HG02884 (cell line): Measurements from ENCODE around the gene TMEM143.
"Not testable (repeated sequence)": the region's sequence is repeated elsewhere in the genome, so short reads cannot be mapped to it uniquely, and the experiment has no call there.

Experiments used
- ATAC-seq: cut with Tn5 transposase; IDR thresholded peaks from one replicate; pipeline ENCODE4 v1.9.1; 2021; ENCODE audit warnings: mild to moderate bottlenecking, moderate library complexity; ENCODE audit not compliant: unreplicated experiment

Gene TMEM143

DNA sequence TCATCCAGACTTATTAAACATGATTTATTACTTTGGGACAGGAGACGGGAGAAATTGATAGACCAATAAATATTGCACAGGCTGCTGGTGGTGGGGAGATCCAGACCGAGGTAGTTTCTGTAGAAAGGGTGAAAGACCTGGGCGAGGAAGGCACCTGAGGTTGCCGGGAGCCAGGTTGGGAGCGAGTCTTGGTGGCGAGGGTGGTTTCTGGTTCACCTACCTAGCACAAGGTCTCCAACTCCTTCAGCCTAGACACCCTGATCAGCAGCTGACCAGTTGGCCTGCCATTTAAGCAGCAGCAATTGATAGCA is 31.4 kb downstream of the TMEM143 start:
- ATAC-seq = no peak

DNA sequence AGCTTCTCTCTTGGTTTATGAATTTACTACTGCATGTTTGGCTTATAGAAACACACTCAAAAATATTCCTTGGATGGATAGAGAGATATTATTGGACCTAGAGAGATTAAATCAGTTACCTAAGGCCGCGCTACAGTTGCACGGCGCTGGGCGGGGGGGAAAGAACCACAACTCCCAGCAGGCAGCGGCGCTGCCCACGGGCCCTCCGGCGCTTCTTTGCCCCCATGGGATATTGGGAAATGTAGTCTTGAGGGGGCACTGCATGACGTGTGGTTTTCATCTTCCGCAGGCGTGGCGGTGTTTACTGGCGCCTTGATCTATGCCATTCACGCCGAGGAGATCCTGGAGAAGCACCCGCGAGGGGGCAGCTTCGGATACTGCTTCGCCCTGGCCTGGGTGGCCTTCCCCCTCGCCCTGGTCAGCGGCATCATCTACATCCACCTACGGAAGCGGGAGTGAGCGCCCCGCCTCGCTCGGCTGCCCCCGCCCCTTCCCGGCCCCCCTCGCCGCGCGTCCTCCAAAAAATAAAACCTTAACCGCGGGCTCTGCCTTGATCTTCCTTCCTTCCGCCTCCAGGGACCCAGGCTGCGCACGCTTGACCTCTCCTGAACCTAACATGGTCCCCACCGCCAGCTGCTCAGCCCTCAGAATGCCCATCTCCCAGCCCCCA is 33.6 kb downstream of the TMEM143 start:
- no peak for ATAC-seq

DNA sequence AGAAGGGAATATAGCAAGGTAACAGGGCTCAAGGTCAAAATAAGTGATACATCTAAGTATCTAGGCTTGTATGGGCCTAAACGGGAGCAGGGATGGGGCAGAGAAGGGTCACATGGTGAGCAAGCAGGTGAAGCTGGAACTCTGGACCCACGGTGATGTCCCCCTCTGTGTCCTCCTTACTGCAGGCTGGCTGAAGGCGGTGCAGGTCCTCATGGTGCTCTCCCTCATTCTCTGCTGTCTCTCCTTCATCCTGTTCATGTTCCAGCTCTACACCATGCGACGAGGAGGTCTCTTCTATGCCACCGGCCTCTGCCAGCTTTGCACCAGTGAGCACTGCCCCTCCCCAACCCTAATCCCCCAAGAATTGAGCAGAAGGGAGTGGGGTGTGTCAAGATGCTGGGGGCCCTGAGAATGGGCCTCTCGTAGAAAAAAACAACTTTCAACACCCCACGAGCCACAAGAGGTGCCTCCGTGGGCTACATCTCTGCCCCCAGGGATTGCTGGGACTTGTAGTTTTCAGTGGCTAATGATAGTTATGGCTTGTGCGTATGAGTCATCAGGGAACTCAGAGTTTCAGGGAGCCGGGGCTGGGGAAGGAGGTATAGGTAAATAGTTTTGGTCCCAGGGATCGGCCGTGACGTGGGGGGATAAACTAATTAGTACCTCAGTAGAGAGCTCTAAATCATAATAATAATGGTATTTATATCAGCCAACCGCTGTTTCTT is 34.4 kb downstream of the TMEM143 start:
- no peak for ATAC-seq

DNA sequence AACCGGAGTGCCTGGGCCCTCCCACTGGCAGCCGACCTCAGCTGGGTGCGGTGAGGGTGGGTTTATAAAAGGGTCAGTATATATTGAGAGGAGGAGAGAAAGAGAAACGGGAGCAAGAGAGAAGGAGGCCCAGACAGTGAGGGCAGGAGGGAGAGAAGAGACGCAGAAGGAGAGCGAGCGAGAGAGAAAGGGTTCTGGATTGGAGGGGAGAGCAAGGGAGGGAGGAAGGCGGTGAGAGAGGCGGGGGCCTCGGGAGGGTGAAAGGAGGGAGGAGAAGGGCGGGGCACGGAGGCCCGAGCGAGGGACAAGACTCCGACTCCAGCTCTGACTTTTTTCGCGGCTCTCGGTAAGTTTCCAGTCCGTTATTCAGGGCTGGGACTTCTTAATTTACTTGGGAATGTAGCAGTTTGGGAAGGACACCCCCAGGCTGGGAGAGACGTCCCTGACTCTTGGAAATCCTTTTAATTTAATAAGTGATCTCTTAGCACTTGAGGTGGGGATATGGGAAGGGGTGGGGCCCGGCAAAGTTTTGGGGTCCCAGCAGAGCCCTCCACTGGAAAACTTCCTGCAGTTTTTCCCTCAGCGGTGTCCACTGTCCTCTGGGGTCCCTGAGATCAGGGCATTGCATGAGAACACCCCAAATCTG is 38.4 kb downstream of the TMEM143 start, which contains the start of gene EMP3:
TSS of gene EMP3 (plus strand) at position 288 of the 646 bp plus-strand sequence. CDS start 1,293 bp downstream, outside the sequence.
- ATAC-seq = no peak

DNA sequence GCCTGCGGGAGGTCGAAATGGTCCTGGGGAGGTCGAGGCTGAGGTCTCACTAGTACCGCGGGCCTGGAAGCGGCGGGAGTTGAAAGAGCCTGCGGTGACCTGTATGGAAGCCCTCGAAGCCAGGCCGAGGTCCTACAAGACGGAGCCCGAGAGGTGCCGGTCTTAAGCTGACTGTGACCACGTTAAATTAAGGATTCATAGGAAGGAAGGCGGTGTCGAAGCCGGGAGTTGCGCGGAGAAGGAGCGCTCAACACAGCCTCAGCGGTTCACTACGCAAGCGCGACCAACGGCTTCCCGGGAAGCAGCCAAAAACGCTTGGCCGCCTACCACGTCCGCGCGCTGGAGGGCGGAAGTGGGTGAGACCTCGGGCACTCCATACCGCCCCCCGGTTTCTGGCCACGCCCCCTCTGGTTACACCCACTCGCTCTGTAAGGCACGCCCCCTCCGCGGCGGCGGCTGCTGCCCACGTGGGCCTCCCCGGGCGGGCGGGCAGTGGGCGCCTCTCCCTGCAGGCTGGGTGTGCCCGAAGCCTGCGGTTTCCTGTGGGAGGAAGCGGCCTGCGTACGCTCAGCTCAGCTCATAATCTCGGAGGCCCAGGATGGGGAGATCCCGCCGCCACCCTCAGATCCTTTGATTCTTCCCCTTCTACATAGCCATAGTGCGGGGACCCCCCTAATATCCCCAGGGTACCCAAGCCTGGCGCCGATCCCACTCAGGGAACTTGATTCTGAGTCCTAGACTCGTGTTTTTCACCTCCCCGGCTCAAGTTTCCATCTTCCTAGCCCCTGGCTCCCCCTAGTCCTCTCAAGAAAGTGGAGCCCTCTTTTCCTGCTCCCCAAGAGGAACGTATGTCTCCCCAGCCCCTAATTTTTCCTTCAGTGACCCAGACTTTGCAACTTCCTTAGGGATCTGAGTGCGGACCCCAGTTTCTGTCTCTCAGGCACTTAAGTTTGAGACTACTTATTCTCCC is 41.8 kb downstream of the TMEM143 start:
- ATAC-seq = peak; percentile 57

DNA sequence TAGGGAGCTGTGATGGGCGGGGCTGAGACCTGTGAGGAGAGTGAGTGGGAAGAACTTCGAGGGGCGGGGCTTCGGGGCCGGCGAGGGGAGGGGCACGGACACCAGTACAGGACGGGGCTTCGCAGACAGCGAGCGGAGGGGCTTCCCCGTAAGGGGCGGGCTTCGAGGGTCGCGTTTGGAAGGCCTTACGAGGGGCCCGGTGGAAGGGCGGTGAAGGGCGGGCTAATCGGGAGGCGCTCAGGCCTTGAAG is 42.4 kb downstream of the TMEM143 start:
- ATAC-seq = peak; percentile 44

DNA sequence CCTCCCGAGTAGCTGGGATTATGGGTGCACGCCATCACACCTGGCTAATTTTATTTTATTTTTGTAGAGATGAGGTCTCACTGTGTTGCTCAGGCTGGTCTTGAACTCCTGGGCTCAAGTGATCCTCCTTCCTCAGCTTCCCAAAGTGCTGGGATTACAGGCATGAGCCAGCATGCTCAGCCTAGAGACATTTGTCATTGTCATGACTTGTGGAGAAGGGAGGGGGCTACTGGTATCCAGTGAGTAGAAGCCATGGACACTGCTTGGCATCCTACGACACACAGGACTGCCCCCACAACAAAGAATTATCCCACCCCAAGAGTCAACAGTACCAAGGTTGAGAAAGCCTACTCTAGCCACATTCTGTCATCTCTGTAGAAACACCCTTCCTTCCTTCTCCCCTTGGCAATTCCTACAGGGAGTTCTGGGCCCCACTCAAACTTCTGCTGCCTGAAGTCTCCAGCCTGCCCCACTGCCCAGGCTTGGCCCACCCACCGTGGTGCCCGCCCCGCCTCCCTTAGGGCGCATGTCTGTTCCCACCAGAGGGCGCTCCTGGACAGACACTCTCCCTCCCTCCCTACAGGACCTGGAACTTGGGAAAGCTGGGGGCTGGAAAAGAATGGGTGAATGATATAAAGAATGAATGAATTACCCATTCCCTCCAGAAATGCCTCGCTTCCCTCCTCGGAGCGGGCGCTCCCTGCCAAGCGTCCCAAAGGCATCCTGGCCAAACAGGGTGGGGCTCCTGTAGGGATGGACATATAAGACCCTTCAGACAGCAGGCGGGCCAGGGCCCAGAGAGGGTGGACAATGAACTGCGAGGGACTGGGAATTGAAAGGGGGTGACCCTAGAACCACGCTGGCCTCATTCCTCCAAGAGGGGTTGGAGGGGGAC is 43.8 kb downstream of the TMEM143 start:
- no peak for ATAC-seq

DNA sequence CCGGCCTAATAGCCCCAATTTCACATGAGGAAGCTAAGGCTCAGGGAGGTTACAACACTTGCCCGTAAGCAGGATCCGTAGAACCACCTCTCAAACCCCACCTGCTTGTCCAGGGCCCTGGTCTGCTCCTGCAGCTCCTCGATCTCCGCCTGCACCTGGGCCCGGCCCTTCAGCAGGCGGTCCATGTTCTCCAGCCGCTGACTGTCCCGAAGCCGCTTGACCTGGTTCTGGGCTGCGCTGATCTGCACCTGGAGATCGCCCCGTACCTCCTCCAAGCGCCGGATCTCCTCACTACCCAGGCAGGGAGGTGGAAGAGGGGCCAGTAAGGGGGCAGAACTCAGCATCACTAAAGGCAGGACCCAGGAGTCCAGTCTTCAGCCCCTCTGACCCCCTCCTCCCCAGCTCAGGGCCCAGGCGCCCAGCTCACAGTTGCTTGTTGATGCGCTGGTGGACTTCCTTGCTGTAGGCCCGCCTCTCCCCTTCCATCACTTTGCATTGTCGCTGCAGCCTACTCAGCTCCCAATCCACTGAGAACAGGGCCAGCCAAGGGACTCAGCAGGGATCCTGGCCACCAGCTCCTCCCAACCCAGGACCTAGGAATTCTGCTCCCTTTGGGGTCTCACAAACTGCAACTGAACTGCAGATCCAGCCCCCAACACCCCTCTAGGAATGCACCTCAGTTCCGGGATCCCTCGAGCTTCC is 45.3 kb downstream of the TMEM143 start:
- ATAC-seq = no peak

DNA sequence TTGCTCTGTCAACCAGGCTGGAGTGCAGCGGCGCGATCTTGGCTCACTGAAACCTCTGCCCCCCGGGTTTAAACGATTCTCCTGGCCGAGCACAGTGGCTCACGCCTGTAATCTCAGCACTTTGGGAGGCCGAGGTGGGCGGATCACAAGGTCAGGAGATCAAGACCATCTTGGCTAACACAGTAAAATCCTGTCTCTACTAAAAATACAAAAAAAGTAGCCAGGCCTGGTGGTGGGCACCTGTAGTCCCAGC is 46.1 kb downstream of the TMEM143 start:
- ATAC-seq = not testable (repeated sequence)

DNA sequence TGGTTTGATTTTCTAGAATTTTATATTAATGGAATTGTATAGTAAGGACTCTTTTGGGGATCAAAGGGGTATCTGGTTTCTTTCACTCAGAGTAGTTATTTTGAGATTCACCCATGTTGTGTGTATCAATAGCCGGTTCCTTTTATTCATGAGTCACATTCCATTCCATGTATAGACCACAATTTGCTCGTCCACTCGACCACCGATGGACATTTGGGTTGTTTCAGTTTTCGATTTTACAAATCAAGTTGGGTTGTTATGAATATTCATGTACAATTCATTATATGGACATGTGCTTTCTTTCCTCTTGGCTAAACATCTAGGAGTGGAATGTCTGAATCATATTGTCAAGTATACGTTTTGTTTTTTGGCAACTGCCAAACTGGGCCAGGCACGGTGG is 48.0 kb downstream of the TMEM143 start:
- no peak for ATAC-seq

DNA sequence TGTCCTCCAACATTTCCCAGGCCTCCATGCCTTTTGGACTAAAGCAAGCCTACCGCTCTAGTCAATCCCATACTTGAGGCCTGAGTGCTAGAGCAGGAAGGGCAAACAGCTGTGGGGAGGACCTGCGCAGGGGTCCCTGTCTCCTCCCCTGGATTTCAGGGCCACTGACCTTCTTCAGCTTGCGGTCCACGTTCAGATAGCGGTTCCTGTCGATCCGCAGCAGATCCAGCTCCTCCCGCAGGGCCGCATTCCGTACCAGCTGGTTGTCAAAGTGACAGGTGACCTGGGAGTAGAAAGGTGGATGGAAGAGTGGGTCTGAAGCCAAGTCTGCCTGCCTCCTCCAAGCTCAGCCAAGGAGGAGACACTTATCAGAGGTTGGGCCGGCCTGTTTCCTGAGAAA is 52.4 kb downstream of the TMEM143 start:
- no peak for ATAC-seq

DNA sequence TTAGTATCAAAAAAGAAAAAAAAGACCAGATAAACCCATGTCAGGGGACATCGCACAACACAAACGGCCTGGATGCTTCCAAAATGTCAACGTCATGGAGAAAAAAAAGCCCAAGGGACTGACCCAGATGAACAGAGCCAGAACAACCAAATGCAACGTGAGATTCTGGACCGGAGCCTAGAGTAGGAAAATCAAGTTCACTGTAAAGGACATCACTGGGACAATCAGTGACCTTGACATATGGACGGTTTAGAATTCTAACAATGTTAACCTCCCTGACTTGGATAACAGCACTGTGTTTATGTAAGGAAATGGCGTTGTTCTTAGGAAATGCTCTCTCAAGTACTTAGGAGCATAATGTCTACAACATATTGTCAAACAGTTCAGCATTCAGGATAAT is 53.5 kb downstream of the TMEM143 start:
- ATAC-seq = no peak

DNA sequence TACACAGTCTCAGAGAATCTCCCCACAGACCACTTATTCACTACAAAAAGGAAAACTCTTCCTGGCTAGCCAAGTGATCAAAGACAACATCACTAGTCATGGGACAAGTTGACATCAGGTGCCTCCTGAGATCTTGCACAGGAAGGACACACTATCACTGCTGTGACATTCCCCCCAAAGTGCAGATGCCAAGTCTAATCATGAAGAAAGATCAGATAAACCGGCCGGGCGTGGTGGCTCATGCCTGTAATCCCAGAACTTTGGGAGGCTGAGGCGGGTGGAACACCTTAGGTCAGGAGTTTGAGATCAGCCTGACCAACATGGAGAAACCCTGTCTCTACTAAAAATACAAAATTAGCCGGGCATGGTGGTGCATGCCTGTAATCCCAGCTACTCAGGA is 54.0 kb downstream of the TMEM143 start:
- ATAC-seq = not testable (repeated sequence)

DNA sequence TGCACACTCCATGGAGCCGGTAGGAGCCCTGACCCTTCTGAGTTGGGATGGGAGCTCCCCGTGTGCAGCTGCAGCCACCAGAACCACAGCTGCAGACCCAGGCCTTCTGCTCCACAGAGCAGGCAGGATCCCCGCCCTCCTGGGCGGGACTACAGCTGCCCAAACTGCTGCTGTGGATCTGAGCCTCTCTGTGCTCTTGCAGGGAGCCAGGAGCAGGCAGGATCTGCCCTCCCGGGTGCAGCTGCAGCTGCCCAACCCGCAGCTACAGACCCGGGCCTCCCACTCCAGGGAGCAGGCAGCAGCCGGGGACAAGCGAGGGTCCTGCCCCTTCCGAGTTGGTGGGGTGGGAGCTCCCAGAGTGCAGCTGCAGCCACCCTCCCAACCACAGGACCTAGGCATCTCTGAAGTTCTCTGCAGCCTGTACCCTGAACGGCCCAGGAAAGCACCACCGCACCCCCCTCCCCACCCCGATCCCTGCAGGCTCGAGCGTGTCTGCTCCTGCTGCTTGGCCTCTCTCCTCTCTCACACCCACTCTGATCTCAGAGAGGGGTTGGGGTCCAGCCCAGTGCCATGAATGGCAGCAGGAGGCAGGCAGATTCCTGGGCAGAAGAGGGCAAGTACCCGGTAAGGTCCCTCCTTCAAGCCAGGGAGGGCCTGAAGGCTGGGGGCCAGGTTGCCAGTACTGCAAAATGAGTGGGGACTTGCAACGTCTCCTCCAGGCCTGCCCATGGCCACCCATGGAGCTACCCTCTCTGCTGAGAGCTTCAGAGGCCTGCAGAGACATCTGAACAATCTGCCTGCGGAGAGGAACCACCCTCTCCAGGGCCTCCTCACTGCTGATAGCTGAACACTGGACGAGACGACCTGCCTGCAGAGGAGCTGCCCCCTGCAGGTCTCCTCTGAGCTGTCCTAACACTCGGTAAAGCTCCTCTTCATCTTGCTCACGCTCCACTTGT is 54.8 kb downstream of the TMEM143 start:
- ATAC-seq = no peak

DNA sequence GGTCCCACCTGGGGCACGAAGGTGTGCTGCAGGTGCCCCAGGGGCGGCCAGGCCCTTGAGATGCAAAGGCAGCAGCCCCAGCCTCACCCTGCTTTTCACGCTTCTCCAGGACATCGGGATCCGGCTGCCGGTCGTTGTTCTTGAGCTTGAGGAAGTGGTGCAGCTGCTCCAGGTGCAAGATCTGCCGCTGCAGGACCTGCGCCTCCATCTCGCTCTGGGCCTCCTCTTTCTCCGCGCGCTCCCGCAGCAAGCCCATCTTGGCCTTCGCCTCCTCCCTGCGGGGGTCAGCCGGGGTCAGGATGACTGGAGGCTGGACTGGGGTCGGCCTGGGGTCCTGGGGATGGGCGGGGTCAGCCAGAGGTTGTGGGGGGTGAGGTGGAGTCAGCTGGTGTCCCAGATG is 59.9 kb downstream of the TMEM143 start:
- ATAC-seq = no peak

DNA sequence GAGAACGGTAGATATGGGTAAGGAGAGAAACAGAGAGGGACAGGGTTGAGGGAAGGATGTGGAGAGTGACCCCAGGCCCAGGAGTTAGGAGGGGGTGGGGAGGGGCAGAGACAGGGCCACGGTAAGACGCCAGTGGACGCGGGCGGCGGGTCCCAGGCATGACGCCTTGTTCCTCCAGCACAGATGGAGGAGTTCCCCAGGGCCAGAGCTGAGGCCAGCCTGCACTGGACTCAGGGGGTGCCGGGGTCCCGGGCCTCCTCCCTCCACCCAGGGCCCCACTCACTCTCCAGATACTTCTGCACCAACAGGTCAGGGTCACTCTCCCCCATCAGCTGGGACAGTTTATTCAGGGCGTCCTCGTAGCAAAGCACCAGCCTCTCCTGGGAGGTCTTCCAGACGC is 60.4 kb downstream of the TMEM143 start:
- no peak for ATAC-seq

DNA sequence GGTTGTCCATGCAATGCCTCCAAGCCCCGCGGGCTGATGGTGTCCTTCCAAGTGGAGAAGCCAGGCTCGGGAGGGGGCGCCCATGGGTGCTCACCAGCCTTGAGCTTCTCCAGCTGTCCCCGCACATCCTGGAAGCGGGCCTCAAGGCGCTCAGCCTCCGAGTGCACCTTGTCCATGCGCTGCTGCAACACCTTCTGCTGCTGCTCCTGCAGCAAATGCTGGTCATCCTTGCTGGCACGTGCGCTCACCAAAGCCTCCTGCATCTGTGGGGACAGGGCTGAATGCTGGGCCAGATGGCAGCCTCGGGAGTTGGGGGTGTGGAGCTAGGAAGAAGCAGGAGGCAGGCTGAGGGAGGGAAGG is 61.2 kb downstream of the TMEM143 start:
- ATAC-seq = no peak

DNA sequence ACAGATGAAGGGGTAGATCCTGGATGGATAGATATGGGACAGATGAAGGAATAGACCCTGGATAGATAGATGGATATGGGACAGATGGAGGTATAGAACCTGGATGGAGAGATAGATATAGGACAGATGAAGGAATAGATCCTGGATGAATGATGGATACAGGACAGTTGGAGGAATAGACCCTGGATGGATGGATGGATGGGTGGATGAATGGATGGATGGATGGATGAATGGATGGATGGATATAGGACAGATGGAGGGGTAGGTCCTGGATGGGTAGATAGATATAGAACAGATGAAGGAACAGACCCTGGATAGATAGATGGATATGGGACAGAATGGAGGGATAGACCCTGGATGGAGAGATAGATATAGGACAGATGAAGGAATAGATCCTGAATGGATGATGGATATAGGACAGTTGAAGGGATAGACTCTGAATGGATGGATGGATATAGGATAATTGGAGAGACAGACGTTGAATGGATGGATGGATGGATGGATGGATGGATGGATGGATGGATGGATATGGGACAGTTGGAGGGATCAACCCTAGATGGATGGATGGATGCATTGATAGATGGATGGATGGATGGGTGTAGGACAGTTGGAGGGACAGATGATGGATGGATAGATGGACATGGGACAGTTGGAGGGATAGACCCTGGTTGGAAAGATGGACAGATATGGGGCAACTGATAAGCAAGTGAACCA is 61.7 kb downstream of the TMEM143 start:
- ATAC-seq = no peak
